PC-3 (cell line): ENCODE results near the gene STING1.

Experiments
- EZH2 ChIP-seq: fragments of 300-600 bp; sonication (generic); IDR thresholded peaks from one replicate; pipeline ENCODE4 v1.6.1; 2017; ENCODE audit warnings: antibody characterized with exemption, mild to moderate bottlenecking, low read length; ENCODE audit not compliant: unreplicated experiment
- TF ChIP-seq, protein P1 (sequence below): fragments of 300-600 bp; sonication (generic); conservative IDR thresholded peaks from 2 replicates; pipeline ENCODE4 v1.5.1; 2017; ENCODE audit warnings: antibody characterized with exemption, low read depth, mild to moderate bottlenecking, low read length

DNA sequence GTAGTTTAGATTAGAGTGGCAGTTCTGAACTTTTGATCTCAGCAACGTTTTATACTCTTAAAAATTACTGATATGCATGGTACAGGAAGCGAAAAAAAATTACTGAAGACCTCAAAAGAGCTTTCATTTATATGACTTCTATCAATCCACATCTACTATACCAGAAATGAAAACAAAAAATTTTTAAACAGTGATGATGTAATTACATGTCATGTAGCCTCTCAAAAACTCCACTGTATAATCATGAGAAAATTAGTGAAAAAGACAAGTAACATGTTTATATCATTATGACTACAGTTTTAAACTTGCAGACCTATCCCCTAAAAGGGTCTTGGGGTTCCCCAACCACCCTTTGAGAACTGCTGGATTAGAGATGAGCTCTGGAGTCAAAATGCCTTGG is 52.5 kb downstream of the STING1 start:
- TF ChIP-seq, protein P1, sequence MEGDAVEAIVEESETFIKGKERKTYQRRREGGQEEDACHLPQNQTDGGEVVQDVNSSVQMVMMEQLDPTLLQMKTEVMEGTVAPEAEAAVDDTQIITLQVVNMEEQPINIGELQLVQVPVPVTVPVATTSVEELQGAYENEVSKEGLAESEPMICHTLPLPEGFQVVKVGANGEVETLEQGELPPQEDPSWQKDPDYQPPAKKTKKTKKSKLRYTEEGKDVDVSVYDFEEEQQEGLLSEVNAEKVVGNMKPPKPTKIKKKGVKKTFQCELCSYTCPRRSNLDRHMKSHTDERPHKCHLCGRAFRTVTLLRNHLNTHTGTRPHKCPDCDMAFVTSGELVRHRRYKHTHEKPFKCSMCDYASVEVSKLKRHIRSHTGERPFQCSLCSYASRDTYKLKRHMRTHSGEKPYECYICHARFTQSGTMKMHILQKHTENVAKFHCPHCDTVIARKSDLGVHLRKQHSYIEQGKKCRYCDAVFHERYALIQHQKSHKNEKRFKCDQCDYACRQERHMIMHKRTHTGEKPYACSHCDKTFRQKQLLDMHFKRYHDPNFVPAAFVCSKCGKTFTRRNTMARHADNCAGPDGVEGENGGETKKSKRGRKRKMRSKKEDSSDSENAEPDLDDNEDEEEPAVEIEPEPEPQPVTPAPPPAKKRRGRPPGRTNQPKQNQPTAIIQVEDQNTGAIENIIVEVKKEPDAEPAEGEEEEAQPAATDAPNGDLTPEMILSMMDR, result no peak
- TF ChIP-seq EZH2, result no peak
